MM.1S (cell line): ENCODE measurements around the gene UBFD1.

Experiments
- DNase-seq: peaks from one replicate; pipeline ENCODE4 v3.0.0-alpha.2; 2015
- H2AFZ ChIP-seq: fragments of 300-600 bp; sonication (generic); 2 replicates; pipeline ENCODE4 v1.6.0; 2016; ENCODE audit warnings: antibody characterized with exemption, low read length
- H3F3A ChIP-seq: fragments of 300-600 bp; sonication (generic); 2 replicates; pipeline ENCODE4 v1.6.1; 2016; ENCODE audit warnings: mild to moderate bottlenecking, antibody characterized with exemption, low read length, moderate library complexity, mixed read lengths; ENCODE audit not compliant: insufficient read depth
- H3K27ac ChIP-seq: fragments of 300-600 bp; sonication (generic); 2 replicates; pipeline ENCODE4 v1.5.1; 2016; ENCODE audit warnings: mild to moderate bottlenecking, low read length
- H3K27me3 ChIP-seq: fragments of 300-600 bp; sonication (generic); replicated peaks from 2 replicates; pipeline ENCODE4 v1.6.0; 2016; ENCODE audit warnings: low read length; ENCODE audit not compliant: insufficient read depth
- H3K36me3 ChIP-seq: fragments of 300-600 bp; sonication (generic); replicated peaks from 2 replicates; pipeline ENCODE4 v1.6.1; 2016; ENCODE audit warnings: mild to moderate bottlenecking, low read length, mixed read lengths; ENCODE audit not compliant: insufficient read depth
- H3K4me1 ChIP-seq: fragments of 300-600 bp; sonication (generic); 2 replicates; pipeline ENCODE4 v1.6.1; 2016; ENCODE audit warnings: low read length, mixed read lengths
- H3K4me2 ChIP-seq: fragments of 300-600 bp; sonication (generic); 2 replicates; pipeline ENCODE4 v1.6.0; 2016; ENCODE audit warnings: low read depth, low read length
- H3K4me3 ChIP-seq: fragments of 300-600 bp; sonication (generic); 2 replicates; pipeline ENCODE4 v1.5.1; 2016; ENCODE audit warnings: low read length, mixed read lengths
- H3K79me2 ChIP-seq: fragments of 300-600 bp; sonication (generic); 2 replicates; pipeline ENCODE4 v1.6.1; 2016; ENCODE audit warnings: mixed run types, low read length, mixed read lengths
- H3K9ac ChIP-seq: fragments of 300-600 bp; sonication (generic); 2 replicates; pipeline ENCODE4 v1.6.1; 2016; ENCODE audit warnings: low read length, mixed read lengths
- H3K9me2 ChIP-seq: fragments of 300-600 bp; sonication (generic); replicated peaks from 2 replicates; pipeline ENCODE4 v1.6.1; 2016; ENCODE audit warnings: mild to moderate bottlenecking, low read length, mixed read lengths; ENCODE audit not compliant: insufficient read depth
- H3K9me3 ChIP-seq: fragments of 300-600 bp; sonication (generic); replicated peaks from 2 replicates; pipeline ENCODE4 v1.6.1; 2016; ENCODE audit warnings: mild to moderate bottlenecking, low read length, mixed read lengths; ENCODE audit not compliant: insufficient read depth
- H4K20me1 ChIP-seq: fragments of 300-600 bp; sonication (generic); 2 replicates; pipeline ENCODE4 v1.6.1; 2016; ENCODE audit warnings: mild to moderate bottlenecking, low read length, moderate library complexity, mixed read lengths; ENCODE audit not compliant: insufficient read depth
- CTCF ChIP-seq: fragments of 300-600 bp; sonication (generic); IDR thresholded peaks from 2 replicates; pipeline ENCODE4 v1.5.1; 2016; ENCODE audit warnings: antibody characterized with exemption, low read length, mixed read lengths
- EZH2 ChIP-seq: fragments of 300-600 bp; sonication (generic); optimal IDR thresholded peaks from 2 replicates; pipeline ENCODE3; 2017; ENCODE audit warnings: low read depth, mild to moderate bottlenecking, antibody characterized with exemption, low read length, mixed read lengths
- EZH2phosphoT487 ChIP-seq: fragments of 300-600 bp; sonication (generic); IDR thresholded peaks from 2 replicates; pipeline ENCODE4 v1.6.1; 2018; ENCODE audit warnings: antibody characterized with exemption, low read length

Gene UBFD1

GRCh38 chr16:23521037-23521743 lies 36.3 kb upstream of the UBFD1 start:
- Histone ChIP-seq H3F3A (no peaks in the 10 kb centered on the region), H3K27ac (no peak overlapping the region)

GRCh38 chr16:23521965-23522364 lies 35.6 kb upstream of the UBFD1 start:
- Histone ChIP-seq H3K9me2 (no peaks in the 10 kb centered on the region), H3K36me3 (0 out of 2 replicates have a peak, but pooled peaks cover 13% of the 10 kb centered on the region), H3F3A (no peaks in the 10 kb centered on the region), H3K4me1 (no peaks in the 10 kb centered on the region), H3K27me3 (no peaks in the 10 kb centered on the region), H3K4me3 (no peak overlapping the region), H3K9me3 (no peaks in the 10 kb centered on the region), H3K27ac (no peak overlapping the region), H2AFZ (no peak overlapping the region), H3K79me2 (no peaks in the 10 kb centered on the region), H4K20me1 (no peaks in the 10 kb centered on the region), H3K4me2 (no peak overlapping the region), H3K9ac (no peak overlapping the region)
- DNase-seq: no peak
- TF ChIP-seq EZH2phosphoT487 (no peak), EZH2 (no peak), CTCF (no peak)

More at GRCh38 chr16:23521037-23521743, 36.3 kb upstream of the UBFD1 start:
- H3K36me3 ChIP-seq: 0 out of 2 replicates have a peak, but pooled peaks cover 13% of the 10 kb centered on the region
- H3K4me1 ChIP-seq: no peaks in the 10 kb centered on the region
- no peak overlapping the region for H3K9ac ChIP-seq
- no peaks in the 10 kb centered on the region for H3K9me3 ChIP-seq
- TF ChIP-seq CTCF (no peak), EZH2 (no peak), EZH2phosphoT487 (no peak)
- H3K4me2 ChIP-seq: no peak overlapping the region
- no peaks in the 10 kb centered on the region for H3K79me2 ChIP-seq
- no peaks in the 10 kb centered on the region for H3K27me3 ChIP-seq
- no peaks in the 10 kb centered on the region for H3K9me2 ChIP-seq
- H2AFZ ChIP-seq: no peak overlapping the region
- no peak for DNase-seq
- H3K4me3 ChIP-seq: no peak overlapping the region
- no peaks in the 10 kb centered on the region for H4K20me1 ChIP-seq

GRCh38 chr16:23523321-23523720 lies 34.2 kb upstream of the UBFD1 start:
- no peaks in the 10 kb centered on the region for H3K27me3 ChIP-seq
- TF ChIP-seq EZH2phosphoT487 (no peak), EZH2 (no peak), CTCF (no peak)
- H3K4me1 ChIP-seq: no peaks in the 10 kb centered on the region
- H3K9me2 ChIP-seq: no peaks in the 10 kb centered on the region
- H3K4me3 ChIP-seq: no peak overlapping the region
- H3K9me3 ChIP-seq: no peaks in the 10 kb centered on the region
- DNase-seq: no peak
- H4K20me1 ChIP-seq: no peaks in the 10 kb centered on the region
- no peaks in the 10 kb centered on the region for H3K79me2 ChIP-seq
- no peak overlapping the region for H3K9ac ChIP-seq
- no peak overlapping the region for H3K27ac ChIP-seq
- 0 out of 2 replicates have a peak, but pooled peaks cover 13% of the 10 kb centered on the region for H3K36me3 ChIP-seq
- H3K4me2 ChIP-seq: no peak overlapping the region
- H2AFZ ChIP-seq: no peak overlapping the region
- H3F3A ChIP-seq: no peaks in the 10 kb centered on the region
